GM21515 (cell line): ENCODE measurements around the gene ISOC1.

ENCODE experiments used
- ATAC-seq: cut with Tn5 transposase; IDR thresholded peaks from one replicate; pipeline ENCODE4 v1.9.1; 2021; ENCODE audit not compliant: unreplicated experiment

ISOC1 gene

GRCh38 chr5:129124608-129125007 lies 30.1 kb downstream of the ISOC1 start:
- no peak for ATAC-seq

GRCh38 chr5:129125819-129126218 lies 31.3 kb downstream of the ISOC1 start:
- peak; percentile 82 for ATAC-seq

- ATAC-seq: no peak
Measured at GRCh38 chr5:129133553-129133952, 39.0 kb downstream of the ISOC1 start.

GRCh38 chr5:129135633-129136032 lies 41.1 kb downstream of the ISOC1 start:
- ATAC-seq: peak; percentile 69

- ATAC-seq: no peak
Measured at GRCh38 chr5:129137637-129138036, 43.1 kb downstream of the ISOC1 start.

- ATAC-seq: no peak
Measured at GRCh38 chr5:129141078-129141477, 46.5 kb downstream of the ISOC1 start.

- ATAC-seq: no peak
Measured at GRCh38 chr5:129141696-129142095, 47.1 kb downstream of the ISOC1 start.

GRCh38 chr5:129155876-129156275 lies 61.3 kb downstream of the ISOC1 start:
- no peak for ATAC-seq

GRCh38 chr5:129161830-129162229 lies 67.3 kb downstream of the ISOC1 start:
- no peak for ATAC-seq
